Sciatic nerve (tissue), 2 donors: ENCODE measurements around the gene HTR2C. TPM values are rescaled to one million over a fixed set of nuclear protein-coding genes. Genes with fewer than 3 reads are reported as not detected.
A peak's percentile ranks its signal among the peaks of the same experiment; 100 is the strongest.
"Not testable (repeated sequence)": the region's sequence is repeated elsewhere in the genome, so short reads cannot be mapped to it uniquely, and the experiment has no call there.

Experiments used
- ATAC-seq: fragments of 200-7000 bp; cut with Tn5 transposase; one replicate; pipeline ENCODE4 v1.9.1; 2020; ENCODE audit warnings: mild to moderate bottlenecking, moderate library complexity
- DNase-seq: peaks from one replicate; pipeline ENCODE4 v3.0.0-alpha.2; 2020; ENCODE audit warnings: low spot score
- intact Hi-C: fragments of 100-400 bp; cut with DNase I; formaldehyde crosslinking; loops from one replicate; pipeline ENCODE4 v1.14.2; 2022
- total RNA-seq: library from RNA; stranded (reverse); fragmentation: NEBNext Ultra II Directional; extraction: Animal tissue kit (Norgen Biotek cat#: 25700); gene quantifications from one replicate; pipeline ENCODE4 v1.2.1, GENCODE V29; 2021
- donor health status: DM: no; HTN: no; CAD: no.
- donor health status: DM: no; HTN: no; CAD: no.

Gene HTR2C
- 0.22 TPM for total RNA-seq

DNA sequence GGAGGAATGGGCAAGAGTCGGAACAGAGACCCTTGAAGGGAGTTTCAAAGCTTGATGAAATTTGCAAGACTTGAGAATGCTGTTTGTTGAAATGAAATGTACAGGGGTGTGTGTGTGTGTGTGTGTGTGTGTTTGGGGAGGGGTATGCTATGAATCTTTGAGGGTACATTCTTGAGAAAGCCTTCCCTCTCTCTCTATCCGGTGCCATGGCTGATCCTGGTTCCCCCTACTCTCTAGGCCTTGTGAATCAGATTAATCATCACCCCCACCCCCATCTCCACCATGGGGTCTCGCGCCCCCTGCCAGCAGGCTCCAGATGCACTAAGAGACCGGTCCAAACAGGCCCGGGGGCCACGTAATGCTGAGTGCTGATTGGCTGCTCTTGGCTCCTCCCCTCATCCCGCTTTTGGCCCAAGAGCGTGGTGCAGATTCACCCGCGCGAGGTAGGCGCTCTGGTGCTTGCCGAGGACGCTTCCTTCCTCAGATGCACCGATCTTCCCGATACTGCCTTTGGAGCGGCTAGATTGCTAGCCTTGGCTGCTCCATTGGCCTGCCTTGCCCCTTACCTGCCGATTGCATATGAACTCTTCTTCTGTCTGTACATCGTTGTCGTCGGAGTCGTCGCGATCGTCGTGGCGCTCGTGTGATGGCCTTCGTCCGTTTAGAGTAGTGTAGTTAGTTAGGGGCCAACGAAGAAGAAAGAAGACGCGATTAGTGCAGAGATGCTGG is at the start of gene HTR2C:
HTR2C (plus strand) TSS at position 441 of the 729 bp plus-strand sequence. CDS start 142,851 bp downstream, outside the sequence.
- DNase-seq (no peak), ATAC-seq (no peak)
- intact Hi-C loops, result no loop called here

DNA sequence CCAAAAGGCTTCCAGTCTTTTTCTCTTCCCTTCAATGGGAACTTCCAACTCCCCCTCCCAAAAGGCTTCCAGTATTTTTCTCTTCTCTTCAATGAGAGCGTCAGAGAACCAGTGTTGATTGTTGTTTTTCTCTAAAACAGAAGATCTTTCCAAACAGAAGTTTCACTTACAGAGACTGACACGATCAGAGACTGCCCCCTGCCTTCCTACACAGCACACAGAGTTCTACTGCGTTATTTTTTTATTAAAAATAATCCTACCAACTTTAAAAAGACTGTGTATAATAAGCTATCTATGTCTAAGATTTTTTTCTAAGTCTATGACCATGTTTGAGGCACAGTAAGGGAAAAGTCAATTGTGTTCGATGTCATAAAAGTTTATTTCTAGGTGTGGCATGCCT is 3.5 kb upstream of the HTR2C start:
- no peak for ATAC-seq
- intact Hi-C loops, result no loop called here
- DNase-seq, result no peak

DNA sequence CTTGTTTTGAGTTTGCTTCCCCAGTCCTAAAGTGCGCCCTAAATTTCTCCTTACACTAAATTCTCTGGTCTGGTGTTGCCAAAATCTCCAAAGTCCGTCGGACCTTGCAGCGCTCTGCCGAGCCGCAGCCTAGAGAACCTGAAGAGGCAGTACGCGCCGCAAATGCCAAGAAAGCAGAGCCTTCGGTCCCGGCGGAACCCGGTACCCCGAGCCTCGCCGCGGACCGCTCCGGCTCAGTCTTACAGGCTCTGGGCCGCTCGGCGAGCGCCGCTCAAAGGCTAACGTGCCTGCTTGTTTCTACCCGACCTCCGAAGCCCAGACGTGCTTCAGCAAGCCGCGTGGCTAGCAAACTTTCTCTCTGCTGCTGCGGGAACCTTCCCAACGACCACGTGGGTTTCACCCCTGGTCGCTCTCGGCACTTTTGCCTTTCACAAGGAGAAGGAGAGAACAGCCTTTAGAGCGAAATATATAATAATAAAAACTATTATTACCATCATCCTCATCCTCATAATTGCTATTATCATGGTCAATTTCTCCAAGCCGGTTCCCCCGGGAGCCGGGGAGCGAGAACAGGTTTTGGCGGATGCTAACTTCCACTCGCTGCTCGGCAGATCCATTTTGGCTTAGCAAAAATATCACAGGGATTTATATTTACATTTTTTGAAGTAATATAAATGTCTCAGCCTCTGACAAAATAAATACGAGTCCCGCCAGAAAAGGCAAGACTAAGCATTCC is 2.2 kb upstream of the HTR2C start:
- intact Hi-C loops, result no loop called here
- DNase-seq, result no peak

DNA sequence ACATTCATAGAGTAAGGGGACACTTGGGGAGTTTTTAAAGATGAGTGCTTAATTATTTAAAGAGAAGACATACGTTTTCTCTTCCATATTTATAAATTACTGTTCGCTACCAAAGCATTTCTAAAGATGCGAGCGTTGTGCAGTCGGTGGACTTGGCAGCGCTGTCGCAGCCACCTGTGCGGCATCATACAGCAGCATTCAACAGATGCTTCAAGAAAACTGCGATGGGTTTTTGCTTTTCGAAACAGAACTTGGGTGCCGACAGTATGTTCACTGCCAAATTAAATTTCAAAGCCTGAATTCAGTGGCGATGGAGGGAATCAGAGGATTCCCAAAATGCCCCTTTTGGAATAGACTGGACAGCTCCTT is 1.6 kb upstream of the HTR2C start:
- no peak for DNase-seq
- intact Hi-C loops, result no loop called here
- no peak for ATAC-seq

More for the DNA sequence above, 2.2 kb upstream of the HTR2C start:
- no peak for ATAC-seq

DNA sequence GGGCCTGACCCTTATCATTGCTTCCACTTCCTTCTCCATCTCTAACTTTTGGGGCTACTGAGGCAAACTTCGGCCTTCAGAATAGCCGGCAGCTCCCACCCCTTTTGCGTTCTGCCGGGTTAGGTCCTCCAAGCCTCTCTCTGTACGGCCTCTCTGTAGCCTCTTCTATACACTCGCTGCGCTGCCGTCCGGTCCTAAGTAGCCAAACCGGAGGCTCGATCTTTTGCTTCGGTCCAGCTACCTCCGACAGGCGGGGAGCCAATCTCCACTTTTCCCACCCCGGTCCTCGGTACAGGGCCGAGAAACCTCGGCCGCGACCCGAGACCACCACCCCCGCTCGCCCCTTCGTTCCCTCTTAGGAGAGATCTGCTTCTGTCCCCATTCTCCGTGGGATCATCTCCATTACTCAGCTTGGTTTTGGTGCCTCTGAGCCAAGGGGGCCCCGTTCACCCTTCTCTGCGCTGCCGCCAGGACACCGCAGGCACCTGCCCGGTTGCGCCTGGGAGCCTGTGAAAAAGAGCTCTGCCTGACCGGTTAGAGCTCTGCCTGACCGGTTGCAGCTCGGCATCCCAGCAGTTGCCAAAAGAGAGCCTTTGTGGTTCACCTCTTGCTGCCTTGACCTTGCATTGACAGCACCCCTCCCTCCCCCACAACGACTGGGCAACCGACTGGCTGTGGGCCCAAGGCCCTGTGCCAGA is 1.0 kb upstream of the HTR2C start:
- intact Hi-C loops, result no loop called here
- ATAC-seq (no peak), DNase-seq (no peak)

- no peak for DNase-seq
- intact Hi-C loops, result no loop called here
- ATAC-seq, result peak; percentile 36
These were observed 573 bp downstream of the HTR2C start for GRCh38 chrX:114584375-114584943.

- DNase-seq, result no peak
- intact Hi-C loops, result no loop called here
- ATAC-seq, result no peak
These were observed 1.3 kb downstream of the HTR2C start for GRCh38 chrX:114584983-114585842.

- intact Hi-C loops, result no loop called here
- DNase-seq (no peak), ATAC-seq (no peak)
These were observed 7.2 kb downstream of the HTR2C start for GRCh38 chrX:114591121-114591520.

- no peak for ATAC-seq
- no peak for DNase-seq
- intact Hi-C loops, result no loop called here
These were observed 15.4 kb downstream of the HTR2C start for GRCh38 chrX:114599305-114599704.

DNA sequence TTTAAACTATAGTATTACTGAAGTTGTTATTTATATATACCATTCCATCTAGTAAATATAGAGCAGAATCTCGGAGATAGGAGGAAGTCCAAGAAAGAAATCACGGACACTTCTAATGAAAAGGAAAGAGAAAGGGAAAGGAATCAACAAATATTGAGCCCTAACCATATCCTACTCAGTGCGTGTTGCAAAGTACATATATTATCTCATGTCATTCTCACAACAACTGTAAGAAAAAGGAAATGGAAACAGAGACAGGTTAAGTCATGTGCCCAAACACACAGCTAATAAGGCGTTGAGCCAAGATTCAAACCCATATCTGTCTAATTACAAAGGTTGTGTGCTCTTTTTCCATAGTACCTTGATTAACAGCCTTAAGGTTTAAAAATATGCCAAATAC is 16.0 kb downstream of the HTR2C start:
- intact Hi-C loops, result no loop called here
- DNase-seq (no peak), ATAC-seq (no peak)

DNA sequence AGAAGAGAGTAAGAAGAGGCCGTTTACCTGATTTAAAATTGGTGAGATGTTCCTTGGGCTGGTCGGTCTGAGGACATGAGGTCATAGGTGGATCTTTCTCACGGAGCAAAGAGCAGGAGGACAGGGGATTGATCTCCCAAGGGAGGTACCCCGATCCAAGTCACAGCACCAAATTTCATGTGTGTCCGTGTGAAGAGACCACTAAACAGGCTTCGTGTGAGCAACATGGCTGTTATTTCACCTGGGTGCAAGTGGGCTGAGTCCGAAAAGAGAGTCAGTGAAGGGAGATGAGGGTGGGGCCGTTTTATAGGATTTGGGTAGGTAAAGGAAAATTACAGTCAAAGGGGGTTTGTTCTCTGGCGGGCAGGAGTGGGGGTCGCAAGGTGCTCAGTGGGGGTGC is 22.7 kb downstream of the HTR2C start:
- ATAC-seq, intact Hi-C loops: not testable (repeated sequence)

GRCh38 chrX:114611018-114611619 is 27.2 kb downstream of the HTR2C start:
- DNase-seq, result peak; percentile 57
- intact Hi-C loops, result no loop called here
- no peak for ATAC-seq

More for the DNA sequence above, 22.7 kb downstream of the HTR2C start:
- DNase-seq, result not testable (repeated sequence)

DNA sequence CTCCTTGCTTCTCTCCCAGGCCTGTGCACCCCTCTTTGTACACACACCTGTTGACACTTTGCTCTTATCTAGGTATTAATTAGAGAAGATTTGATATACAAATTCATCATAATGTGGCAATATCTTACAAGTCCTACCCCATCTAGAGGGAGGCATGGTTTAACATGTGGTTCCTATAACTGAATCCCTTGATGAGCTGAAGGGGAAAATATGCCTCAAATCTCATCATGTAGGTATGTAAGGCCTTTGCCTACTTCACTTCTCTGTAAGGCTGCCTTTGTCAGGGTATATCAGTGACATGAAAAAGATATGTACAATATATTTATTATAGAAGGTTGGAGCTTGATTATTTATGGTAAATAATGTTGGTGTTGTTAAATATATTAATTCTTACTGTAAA is 31.9 kb downstream of the HTR2C start:
- ATAC-seq (no peak), DNase-seq (no peak)
- intact Hi-C loops, result no loop called here

GRCh38 chrX:114619874-114620273 is 36.0 kb downstream of the HTR2C start:
- ATAC-seq, result no peak
- intact Hi-C loops, result no loop called here
- no peak for DNase-seq

- ATAC-seq (no peak), DNase-seq (no peak)
- intact Hi-C loops, result no loop called here
These were observed 42.4 kb downstream of the HTR2C start for GRCh38 chrX:114626323-114626722.

- DNase-seq (no peak), ATAC-seq (no peak)
- intact Hi-C loops, result no loop called here
These were observed 52.1 kb downstream of the HTR2C start for GRCh38 chrX:114635986-114636385.

- intact Hi-C loops, result no loop called here
These were observed 66.5 kb downstream of the HTR2C start for GRCh38 chrX:114650351-114650750.

DNA sequence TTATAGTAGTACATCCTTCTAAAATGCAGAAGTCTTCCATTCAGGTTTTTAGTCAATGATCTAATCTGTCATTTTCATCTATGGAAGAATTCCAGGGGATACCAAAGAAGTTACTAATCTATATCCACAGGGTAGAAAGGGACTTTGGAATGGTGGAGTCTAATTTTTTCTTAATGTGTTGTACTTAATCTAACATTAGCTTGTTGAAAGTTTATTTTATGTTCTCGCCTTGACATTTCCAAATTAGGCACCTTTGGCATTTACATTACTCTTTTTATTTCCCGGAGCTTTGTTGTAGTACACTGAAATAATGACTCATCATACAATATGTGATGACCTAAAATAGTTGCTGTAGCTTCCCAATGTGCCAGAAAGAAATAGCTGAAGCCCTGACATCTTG is 91.5 kb downstream of the HTR2C start:
- DNase-seq (no peak), ATAC-seq (no peak)
- intact Hi-C loops, result no loop called here

More at GRCh38 chrX:114650351-114650750, 66.5 kb downstream of the HTR2C start:
- ATAC-seq (no peak), DNase-seq (no peak)
